ENCODE results near the gene SKP1. TPM values are rescaled to one million over a fixed set of nuclear protein-coding genes. Genes with fewer than 3 reads are reported as not detected.
A peak's percentile ranks its signal among the peaks of the same experiment; 100 is the strongest.

SKP1 gene
- total RNA-seq, 1 donor from 2014 or later, result 147 TPM

DNA sequence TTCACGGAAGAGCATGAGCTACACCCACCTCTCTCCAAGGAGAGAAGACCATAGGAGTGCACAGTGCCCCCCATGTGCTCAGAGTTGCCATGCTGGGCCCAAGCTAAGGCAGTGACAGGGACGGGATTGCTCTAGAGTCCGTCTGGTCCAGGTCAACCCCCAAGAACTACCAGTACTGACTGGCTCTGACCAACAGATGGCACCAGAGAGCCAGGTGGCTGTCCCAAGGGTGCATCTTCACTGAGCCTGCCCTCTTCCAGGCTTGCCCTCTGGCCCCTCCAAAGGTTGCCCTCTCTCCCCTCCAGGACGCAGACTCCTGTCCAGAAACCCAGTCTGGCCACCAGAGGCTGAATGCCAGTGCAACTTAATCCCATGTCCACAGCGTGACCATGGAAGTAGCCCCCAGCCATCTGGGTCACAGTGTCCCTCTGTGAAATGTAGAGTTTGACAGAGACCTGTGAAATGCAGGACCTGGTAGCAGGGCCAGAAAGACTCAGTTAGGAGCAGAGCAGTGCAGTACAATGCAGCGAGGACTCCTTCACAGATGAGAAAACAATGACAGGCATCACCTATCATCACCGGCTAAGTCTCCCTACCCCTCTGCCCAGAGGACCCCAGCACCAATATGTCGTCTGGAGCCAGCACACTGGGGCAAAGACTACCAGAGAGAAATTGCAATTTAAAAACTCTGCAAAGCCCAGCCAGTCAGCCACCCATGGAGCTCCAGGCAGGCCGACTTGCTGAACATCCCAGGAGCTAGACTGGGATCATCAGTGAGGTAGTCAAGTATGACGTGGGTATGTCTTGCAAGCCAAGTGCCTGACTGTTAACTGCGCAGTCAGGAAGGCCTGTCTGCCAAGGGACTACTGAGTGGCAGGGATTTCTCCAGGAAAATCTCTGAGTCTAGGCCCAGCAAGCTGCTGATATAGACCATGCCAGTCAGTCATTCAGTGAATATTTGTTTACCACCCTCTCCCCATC lies 7.7 kb upstream of the SKP1 start:
- H3K4me3 ChIP-seq, result no peak overlapping the region
- no peaks in the 10 kb centered on the region for H3K27me3 ChIP-seq
- H3K4me1 ChIP-seq, result no peaks in the 10 kb centered on the region
- TF ChIP-seq, protein P1, sequence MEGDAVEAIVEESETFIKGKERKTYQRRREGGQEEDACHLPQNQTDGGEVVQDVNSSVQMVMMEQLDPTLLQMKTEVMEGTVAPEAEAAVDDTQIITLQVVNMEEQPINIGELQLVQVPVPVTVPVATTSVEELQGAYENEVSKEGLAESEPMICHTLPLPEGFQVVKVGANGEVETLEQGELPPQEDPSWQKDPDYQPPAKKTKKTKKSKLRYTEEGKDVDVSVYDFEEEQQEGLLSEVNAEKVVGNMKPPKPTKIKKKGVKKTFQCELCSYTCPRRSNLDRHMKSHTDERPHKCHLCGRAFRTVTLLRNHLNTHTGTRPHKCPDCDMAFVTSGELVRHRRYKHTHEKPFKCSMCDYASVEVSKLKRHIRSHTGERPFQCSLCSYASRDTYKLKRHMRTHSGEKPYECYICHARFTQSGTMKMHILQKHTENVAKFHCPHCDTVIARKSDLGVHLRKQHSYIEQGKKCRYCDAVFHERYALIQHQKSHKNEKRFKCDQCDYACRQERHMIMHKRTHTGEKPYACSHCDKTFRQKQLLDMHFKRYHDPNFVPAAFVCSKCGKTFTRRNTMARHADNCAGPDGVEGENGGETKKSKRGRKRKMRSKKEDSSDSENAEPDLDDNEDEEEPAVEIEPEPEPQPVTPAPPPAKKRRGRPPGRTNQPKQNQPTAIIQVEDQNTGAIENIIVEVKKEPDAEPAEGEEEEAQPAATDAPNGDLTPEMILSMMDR (IDR thresholded peaks at IDR 0.05), result peak; percentile 57 to 92 (median 89)
- TF ChIP-seq POLR2A (IDR thresholded peaks at IDR 0.05), result no peak
- H3K27ac ChIP-seq, result no peak overlapping the region
- no peak for DNase-seq (ENCODE audit: extremely low spot score in 2 of 2)
- H3K9me3 ChIP-seq, result no peaks in the 10 kb centered on the region
- H3K36me3 ChIP-seq, result no peaks in the 10 kb centered on the region
- intact Hi-C loops (cut with DNase I), result loop anchor here (5.0 to 10.0 kb wide), 2 partner anchors 103 to 400 kb away; no protein-coding TSS in a partner anchor

DNA sequence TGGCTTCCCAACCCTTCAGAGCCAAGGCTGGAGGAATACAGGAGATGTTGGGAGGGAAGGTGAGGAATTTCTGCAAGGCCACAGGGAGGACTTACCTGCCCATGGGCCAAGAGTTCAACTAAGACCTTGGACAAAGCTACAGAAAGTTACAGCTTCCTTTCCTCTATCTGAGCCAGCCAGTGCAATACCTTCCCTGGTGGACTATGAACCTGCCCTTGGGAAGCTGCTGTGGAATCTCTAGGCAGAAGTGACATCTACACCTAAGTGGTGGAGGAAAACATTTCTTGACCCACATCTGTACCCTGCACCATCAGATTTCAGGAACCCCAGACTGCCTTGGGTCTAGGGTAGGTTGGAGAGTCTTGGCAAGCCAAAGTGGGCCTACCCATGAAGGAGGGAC lies 6.7 kb upstream of the SKP1 start:
- Histone ChIP-seq H3K36me3 (no peaks in the 10 kb centered on the region), H3K4me1 (no peaks in the 10 kb centered on the region), H3K9me3 (no peaks in the 10 kb centered on the region), H3K27me3 (no peaks in the 10 kb centered on the region), H3K4me3 (no peak overlapping the region), H3K27ac (no peak overlapping the region)
- TF ChIP-seq POLR2A (IDR thresholded peaks at IDR 0.05) (no peak), POLR2AphosphoS5 (IDR thresholded peaks at IDR 0.05; ENCODE audit: insufficient read depth in 1 of 2, low read depth in 1 of 2) (no peak)
- TF ChIP-seq, protein P1 (IDR thresholded peaks at IDR 0.05), result no peak
- DNase-seq (ENCODE audit: extremely low spot score in 2 of 2), result no peak
- intact Hi-C loops (cut with DNase I), result loop anchor here (5.0 to 10.0 kb wide), 2 partner anchors 104 to 401 kb away; no protein-coding TSS in a partner anchor

DNA sequence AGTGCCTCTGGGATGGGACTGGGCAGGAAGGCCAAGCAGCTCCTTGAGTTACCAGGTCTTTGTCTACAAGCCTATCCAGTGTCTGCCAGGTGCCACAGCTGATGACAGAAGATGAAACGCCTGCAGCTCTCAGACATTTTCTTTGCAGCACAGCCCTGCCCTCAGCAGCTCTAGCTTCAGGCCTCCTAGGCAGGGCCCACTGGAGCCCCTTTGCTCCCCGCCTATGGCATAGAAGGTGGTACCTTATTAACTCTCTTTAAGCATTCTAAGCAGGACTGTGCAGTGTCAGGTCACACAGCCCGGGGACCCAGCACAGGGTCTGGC lies 1.3 kb upstream of the SKP1 start:
- H3K4me1 ChIP-seq, result peaks cover 40% of the 10 kb centered on the region
- peak overlapping the region; percentile 98 to 99 for H3K4me3 ChIP-seq
- intact Hi-C loops (cut with DNase I), result no loop called here
- no peak for DNase-seq (ENCODE audit: extremely low spot score in 2 of 2)
- peak overlapping the region; percentile 99 for H3K27ac ChIP-seq
- H3K9me3 ChIP-seq, result no peaks in the 10 kb centered on the region
- no peaks in the 10 kb centered on the region for H3K27me3 ChIP-seq
- TF ChIP-seq POLR2AphosphoS5 (IDR thresholded peaks at IDR 0.05; ENCODE audit: insufficient read depth in 1 of 2, low read depth in 1 of 2), result peak in 1 of 2 donors; percentile 1
- TF ChIP-seq, protein P1 (IDR thresholded peaks at IDR 0.05), result no peak
- H3K36me3 ChIP-seq, result peaks cover 0 to 5% of the 10 kb centered on the region in 2 donors

DNA sequence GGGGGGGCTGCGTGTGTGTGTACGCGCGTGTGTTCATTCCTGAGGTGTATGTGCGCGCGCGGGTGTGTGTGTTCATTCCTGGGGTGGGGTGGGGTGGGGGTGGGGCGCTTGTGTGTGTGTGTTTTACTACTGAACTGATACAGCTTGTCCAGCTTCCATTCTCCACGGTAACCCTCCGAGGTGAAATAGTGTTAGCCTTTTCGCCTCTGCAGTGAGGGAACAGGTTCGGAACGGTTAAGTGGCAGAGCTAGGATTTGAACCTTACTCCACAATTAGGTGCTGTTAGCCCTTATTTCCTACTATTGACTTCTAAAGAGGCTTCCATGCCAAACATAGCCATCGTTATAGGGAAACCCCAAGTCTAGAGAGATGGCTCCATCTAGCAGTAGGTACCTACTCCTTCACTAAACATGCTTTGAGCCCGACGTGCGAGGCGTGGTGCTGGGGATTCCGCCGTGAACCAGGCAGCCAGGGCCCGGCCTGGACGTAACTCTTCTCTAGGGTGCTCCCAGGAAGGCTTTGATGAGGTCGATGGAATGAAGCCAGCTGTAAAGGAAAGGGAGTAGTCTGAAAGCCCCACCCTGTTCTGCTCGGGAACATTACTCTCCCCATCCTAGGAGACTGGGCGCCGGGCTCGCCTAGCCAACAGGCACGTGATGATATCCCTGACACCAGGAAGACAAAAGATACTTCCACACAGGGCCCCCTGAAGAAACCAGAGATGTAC lies 782 bp upstream of the SKP1 start:
- DNase-seq (ENCODE audit: extremely low spot score in 2 of 2), result no peak
- Histone ChIP-seq H3K4me3 (peak overlapping the region; percentile 98 to 99), H3K36me3 (peaks cover 0 to 11% of the 10 kb centered on the region in 2 donors), H3K4me1 (peaks cover 46% of the 10 kb centered on the region), H3K27me3 (no peaks in the 10 kb centered on the region), H3K9me3 (no peaks in the 10 kb centered on the region), H3K27ac (peak overlapping the region; percentile 99)
- TF ChIP-seq POLR2AphosphoS5 (IDR thresholded peaks at IDR 0.05; ENCODE audit: insufficient read depth in 1 of 2, low read depth in 1 of 2) (peak; percentile 31 to 62), POLR2A (IDR thresholded peaks at IDR 0.05) (no peak)
- TF ChIP-seq, protein P1 (IDR thresholded peaks at IDR 0.05), result no peak
- intact Hi-C loops (cut with DNase I), result loop anchor here (1.0 kb wide), 1 partner anchor 48 kb away; no protein-coding TSS in a partner anchor
